MCF 10A (cell line): ENCODE results near the gene PPP4R3A. TPM values are rescaled to one million over a fixed set of nuclear protein-coding genes. Genes with fewer than 3 reads are reported as not detected.

ENCODE experiments used
- BruUV-seq: library from RNA; stranded (reverse); fragments of 400-500 nt; replicated peaks from 2 replicates; lab custom pipeline; 2021; lab: Mats Ljungman, UMichigan
- CTCF ChIA-PET: fragments of 300-600 bp; sonication (Branson Sonifier 250); formaldehyde crosslinking; extraction: SDS; loops from one replicate; lab custom pipeline; 2021; ENCODE audit warnings: antibody characterized with exemption, inconsistent platforms; lab: Yijun Ruan, JAX
- POLR2A ChIA-PET: fragments of 300-600, 350-650 bp; sonication (Branson Sonifier 250); formaldehyde crosslinking; extraction: SDS; loops from one replicate; lab custom pipeline; 2020; ENCODE audit warnings: antibody characterized with exemption, inconsistent platforms; lab: Yijun Ruan, JAX
- DNase-seq: peaks from one replicate; pipeline ENCODE4 v3.0.0-alpha.2; 2018; ENCODE audit not compliant: unreplicated experiment
- H3K27ac Mint-ChIP-seq: one replicate; pipeline ENCODE4 v1.8.0; 2022; ENCODE audit warnings: mild to moderate bottlenecking, low read depth, mixed read lengths; ENCODE audit not compliant: unreplicated experiment
- H3K27me3 Mint-ChIP-seq: one replicate; pipeline ENCODE4 v1.8.0; 2022; ENCODE audit warnings: mixed read lengths; ENCODE audit not compliant: insufficient read depth, unreplicated experiment
- H3K36me3 Mint-ChIP-seq: one replicate; pipeline ENCODE4 v1.8.0; 2022; ENCODE audit warnings: mild to moderate bottlenecking, moderate library complexity, mixed read lengths; ENCODE audit not compliant: insufficient read depth, unreplicated experiment
- H3K4me1 Mint-ChIP-seq: one replicate; pipeline ENCODE4 v1.8.0; 2022; ENCODE audit warnings: mixed read lengths; ENCODE audit not compliant: insufficient read depth, unreplicated experiment
- H3K4me3 Mint-ChIP-seq: one replicate; pipeline ENCODE4 v1.8.0; 2022; ENCODE audit warnings: mild to moderate bottlenecking, moderate library complexity, mixed read lengths; ENCODE audit not compliant: unreplicated experiment
- H3K9me3 Mint-ChIP-seq: one replicate; pipeline ENCODE4 v1.8.0; 2022; ENCODE audit warnings: mixed read lengths; ENCODE audit not compliant: unreplicated experiment
- CTCF ChIP-seq: fragments of 200-600 bp; IDR thresholded peaks from one replicate; pipeline ENCODE4 v1.8.0; 2022; ENCODE audit warnings: antibody characterized with exemption, mild to moderate bottlenecking; ENCODE audit not compliant: unreplicated experiment
- intact Hi-C: fragments of 100-400 bp; cut with micrococcal nuclease; formaldehyde crosslinking; loops from 2 replicates; pipeline ENCODE4 v1.14.1; 2022
- total RNA-seq: library from RNA; stranded (reverse); gene quantifications from 2 replicates; pipeline ENCODE4 v1.2.3, GENCODE V29; 2022

Gene PPP4R3A
- total RNA-seq, 1 experiment from 2014 or later = 104 TPM

- Mint-ChIP-seq H3K9me3 (no peaks in the 10 kb centered on the region), H3K36me3 (peaks cover 99% of the 10 kb centered on the region), H3K27ac (no peak overlapping the region), H3K4me1 (no peaks in the 10 kb centered on the region), H3K4me3 (no peak overlapping the region), H3K27me3 (no peaks in the 10 kb centered on the region)
- DNase-seq = no peak
- ChIA-PET POLR2A (no interaction called here), CTCF (interaction anchor here (0.6 to 0.7 kb wide), 2 partner anchors 586 to 1225 kb away, joined by 3 to 4 read pairs; no protein-coding TSS in a partner anchor)
- intact Hi-C loops = no loop called here
- no TSS peak for BruUV-seq
- no peak for TF ChIP-seq CTCF
Measured at GRCh38 chr14:91464615-91465205, 45.4 kb downstream of the PPP4R3A start.

- H3K9me3 Mint-ChIP-seq = no peaks in the 10 kb centered on the region
- no peak for DNase-seq
- ChIA-PET POLR2A (no interaction called here), CTCF (interaction anchor here (0.6 kb wide), 1 partner anchor 133 kb away, joined by 3 read pairs; no protein-coding TSS in a partner anchor)
- H3K4me3 Mint-ChIP-seq = no peak overlapping the region
- H3K27me3 Mint-ChIP-seq = no peaks in the 10 kb centered on the region
- intact Hi-C loops = no loop called here
- no peak overlapping the region for H3K27ac Mint-ChIP-seq
- BruUV-seq = no TSS peak
- TF ChIP-seq CTCF = no peak
- H3K4me1 Mint-ChIP-seq = no peaks in the 10 kb centered on the region
- H3K36me3 Mint-ChIP-seq = peaks cover 100% of the 10 kb centered on the region
Measured at GRCh38 chr14:91458612-91459011, 51.5 kb downstream of the PPP4R3A start.

- DNase-seq = no peak
- Mint-ChIP-seq H3K36me3 (peaks cover 89% of the 10 kb centered on the region), H3K27ac (no peak overlapping the region), H3K4me3 (no peak overlapping the region), H3K4me1 (no peaks in the 10 kb centered on the region), H3K9me3 (no peaks in the 10 kb centered on the region), H3K27me3 (no peaks in the 10 kb centered on the region)
- ChIA-PET CTCF (no interaction called here), POLR2A (no interaction called here)
- BruUV-seq = no TSS peak
- no peak for TF ChIP-seq CTCF
- intact Hi-C loops = no loop called here
Measured at GRCh38 chr14:91456283-91456682, 53.8 kb downstream of the PPP4R3A start.

GRCh38 chr14:91454580-91454979, 55.5 kb downstream of the PPP4R3A start:
- ChIA-PET POLR2A (interaction anchor here (2.0 kb wide), 1 partner anchor 8 kb away, joined by 6 read pairs; no protein-coding TSS in a partner anchor), CTCF (interaction anchor here (0.5 to 1.2 kb wide), 4 partner anchors 9 to 1066 kb away, joined by 3 read pairs; no protein-coding TSS in a partner anchor)
- intact Hi-C loops = no loop called here
- Mint-ChIP-seq H3K27ac (no peak overlapping the region), H3K36me3 (peaks cover 76% of the 10 kb centered on the region), H3K27me3 (no peaks in the 10 kb centered on the region), H3K9me3 (no peaks in the 10 kb centered on the region), H3K4me3 (no peak overlapping the region), H3K4me1 (no peaks in the 10 kb centered on the region)
- BruUV-seq = no TSS peak
- TF ChIP-seq CTCF = no peak
- no peak for DNase-seq
